IPS DF 19.7 (cell line): ENCODE measurements around the gene ARVCF.
"Not testable (repeated sequence)": the region's sequence is repeated elsewhere in the genome, so short reads cannot be mapped to it uniquely, and the experiment has no call there.

Experiments
- DNase-seq: peaks from one replicate; pipeline ENCODE4 v3.0.0-alpha.2; 2013; ENCODE audit warnings: low read depth, low spot score

The ARVCF gene

GRCh38 chr22:19936513-19936912 is 80.1 kb downstream of the ARVCF start:
- no peak for DNase-seq

- DNase-seq: not testable (repeated sequence)
Observed at GRCh38 chr22:19935123-19935718, 81.4 kb downstream of the ARVCF start.

- no peak for DNase-seq
Observed at GRCh38 chr22:19933341-19934241, 83.0 kb downstream of the ARVCF start.

GRCh38 chr22:19932367-19933206 is 84.0 kb downstream of the ARVCF start:
- DNase-seq: no peak

- DNase-seq: no peak
Observed at GRCh38 chr22:19931514-19931913, 85.1 kb downstream of the ARVCF start.

DNA sequence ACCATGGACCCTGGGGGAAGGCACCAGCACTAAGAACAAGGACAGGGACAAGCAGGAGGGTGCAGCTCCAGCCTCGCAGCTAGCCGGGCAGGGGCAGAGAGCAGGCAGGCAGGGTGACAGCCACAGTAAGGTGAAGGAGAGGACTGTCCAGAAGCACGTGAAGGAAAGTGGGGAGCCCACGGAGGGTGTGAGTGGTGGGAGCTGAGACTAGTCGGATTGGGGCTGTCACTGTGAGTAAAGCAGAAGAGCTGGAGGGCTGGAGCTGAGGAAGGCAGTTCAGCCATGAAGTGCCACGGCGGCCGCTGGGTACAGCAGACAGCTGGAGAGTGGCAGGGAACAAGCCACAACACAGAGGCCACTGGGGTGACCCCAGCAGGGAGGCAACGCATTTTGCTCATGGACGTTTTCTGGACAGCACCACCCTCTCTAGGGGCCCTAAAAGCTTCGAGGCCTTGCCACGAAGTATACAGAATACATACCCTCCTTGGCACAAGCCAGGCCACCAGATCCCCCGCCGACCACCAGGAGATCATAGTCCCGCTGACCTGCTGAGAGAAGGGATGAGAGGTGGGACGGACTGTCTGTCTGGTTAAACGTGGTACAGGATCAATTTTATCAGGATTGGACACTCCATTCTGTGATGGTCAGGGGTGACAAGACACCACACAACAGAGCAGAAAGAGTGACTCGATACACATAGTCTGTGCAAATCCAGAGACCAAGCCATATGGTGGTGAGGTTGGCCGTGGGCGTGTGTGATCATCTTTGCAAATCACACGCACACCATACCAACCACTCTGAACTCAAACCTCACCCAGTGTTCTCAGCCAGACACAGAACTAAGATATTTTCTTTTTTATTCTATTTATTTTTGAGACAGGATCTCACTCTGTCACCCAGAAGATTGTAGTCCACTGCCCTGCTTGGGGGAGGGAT is 85.8 kb downstream of the ARVCF start:
- DNase-seq: no peak

DNA sequence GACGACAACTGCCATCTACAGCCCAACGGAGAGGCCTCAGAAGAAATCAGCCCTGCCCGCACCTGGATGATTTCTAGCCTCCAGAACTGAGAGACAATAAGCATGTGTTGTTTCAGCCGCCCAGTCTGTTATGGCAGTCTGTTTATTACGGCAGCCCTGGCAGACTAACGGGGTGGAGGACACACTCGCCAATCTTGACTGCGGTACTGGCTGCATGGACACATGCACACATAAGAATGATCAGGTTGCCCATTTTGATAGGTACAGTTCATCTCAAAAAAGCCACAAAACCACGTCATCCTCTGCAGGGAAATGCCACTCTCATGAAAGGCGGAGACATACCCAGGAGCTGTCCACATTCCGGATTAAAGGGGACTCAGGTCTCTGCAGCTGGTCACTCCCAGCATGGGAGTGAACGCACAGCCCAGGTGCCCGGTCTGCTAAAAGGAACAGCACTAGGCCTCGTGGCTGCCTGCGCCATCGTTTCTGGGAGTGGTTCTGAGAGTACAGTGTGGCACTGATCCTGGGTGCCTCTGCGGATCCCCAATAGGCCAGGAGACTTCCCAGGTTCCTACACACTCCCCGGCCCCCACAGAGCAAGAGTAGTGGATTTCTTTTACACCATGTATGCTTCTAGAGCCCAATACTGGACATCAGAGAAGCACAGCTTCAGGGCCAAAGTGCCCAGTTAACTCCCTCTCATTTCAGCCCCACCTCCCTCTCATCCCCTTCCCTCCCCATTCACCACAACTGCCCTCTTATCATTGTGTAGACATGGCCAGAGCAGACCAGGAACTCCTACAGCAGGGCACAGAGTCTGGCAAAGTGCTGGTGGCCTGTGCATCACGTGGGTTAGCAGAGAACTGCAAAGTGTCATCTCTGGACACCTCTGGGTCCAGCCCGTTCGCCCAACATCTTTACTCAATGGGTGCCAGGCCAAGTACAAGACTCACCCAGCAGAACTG is 86.8 kb downstream of the ARVCF start:
- no peak for DNase-seq

DNA sequence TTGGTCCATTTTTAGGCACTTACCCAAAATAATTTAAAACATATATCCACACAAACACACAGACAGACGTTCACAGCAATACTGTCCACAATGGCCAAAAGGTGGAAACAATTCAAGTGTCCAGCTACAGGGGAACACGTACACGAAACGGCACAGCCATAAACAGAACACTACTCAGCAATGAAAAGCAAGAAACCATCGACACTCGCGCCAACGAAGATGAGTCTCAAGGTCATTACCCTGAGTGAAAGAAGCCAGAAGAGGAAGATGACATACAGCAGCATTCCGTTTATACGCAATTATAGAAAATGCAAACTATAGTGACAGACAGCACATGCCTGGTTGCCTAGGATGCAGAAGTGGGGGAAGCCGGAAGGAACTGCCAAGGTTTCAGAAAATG is 88.4 kb downstream of the ARVCF start:
- DNase-seq: no peak

DNA sequence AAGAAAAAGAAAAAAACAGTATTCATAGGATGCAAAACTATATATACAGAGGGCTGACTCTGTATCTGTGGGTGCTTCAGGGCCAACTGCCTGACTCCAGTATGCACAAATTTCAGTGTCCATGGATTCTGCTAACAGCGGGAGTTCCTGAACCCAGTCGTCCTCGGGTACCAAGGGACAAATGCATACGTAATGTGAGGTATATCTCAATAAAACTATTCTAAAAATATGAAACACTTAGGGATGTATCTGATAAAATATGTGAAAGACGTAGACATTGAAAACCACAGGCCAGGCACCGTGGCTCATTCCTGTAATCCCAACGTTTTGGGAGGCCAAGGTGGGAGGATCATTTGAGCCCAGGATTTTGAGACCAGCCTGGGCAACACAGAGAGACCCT is 88.9 kb downstream of the ARVCF start:
- no peak for DNase-seq

GRCh38 chr22:19926028-19926427 is 90.6 kb downstream of the ARVCF start:
- DNase-seq: not testable (repeated sequence)

- no peak for DNase-seq
Observed at GRCh38 chr22:19923914-19924513, 92.6 kb downstream of the ARVCF start.

GRCh38 chr22:19921544-19922081 is 95.0 kb downstream of the ARVCF start:
- DNase-seq: no peak
